GM21576 (cell line): ENCODE data around the gene OAS1.
"Not testable (repeated sequence)": the region's sequence is repeated elsewhere in the genome, so short reads cannot be mapped to it uniquely, and the experiment has no call there.

Experiments
- ATAC-seq: cut with Tn5 transposase; IDR thresholded peaks from one replicate; pipeline ENCODE4 v1.9.1; 2021; ENCODE audit warnings: mild to moderate bottlenecking, moderate library complexity; ENCODE audit not compliant: unreplicated experiment

Gene OAS1

GRCh38 chr12:112898380-112898779 is 8.4 kb upstream of the OAS1 start:
- no peak for ATAC-seq

DNA sequence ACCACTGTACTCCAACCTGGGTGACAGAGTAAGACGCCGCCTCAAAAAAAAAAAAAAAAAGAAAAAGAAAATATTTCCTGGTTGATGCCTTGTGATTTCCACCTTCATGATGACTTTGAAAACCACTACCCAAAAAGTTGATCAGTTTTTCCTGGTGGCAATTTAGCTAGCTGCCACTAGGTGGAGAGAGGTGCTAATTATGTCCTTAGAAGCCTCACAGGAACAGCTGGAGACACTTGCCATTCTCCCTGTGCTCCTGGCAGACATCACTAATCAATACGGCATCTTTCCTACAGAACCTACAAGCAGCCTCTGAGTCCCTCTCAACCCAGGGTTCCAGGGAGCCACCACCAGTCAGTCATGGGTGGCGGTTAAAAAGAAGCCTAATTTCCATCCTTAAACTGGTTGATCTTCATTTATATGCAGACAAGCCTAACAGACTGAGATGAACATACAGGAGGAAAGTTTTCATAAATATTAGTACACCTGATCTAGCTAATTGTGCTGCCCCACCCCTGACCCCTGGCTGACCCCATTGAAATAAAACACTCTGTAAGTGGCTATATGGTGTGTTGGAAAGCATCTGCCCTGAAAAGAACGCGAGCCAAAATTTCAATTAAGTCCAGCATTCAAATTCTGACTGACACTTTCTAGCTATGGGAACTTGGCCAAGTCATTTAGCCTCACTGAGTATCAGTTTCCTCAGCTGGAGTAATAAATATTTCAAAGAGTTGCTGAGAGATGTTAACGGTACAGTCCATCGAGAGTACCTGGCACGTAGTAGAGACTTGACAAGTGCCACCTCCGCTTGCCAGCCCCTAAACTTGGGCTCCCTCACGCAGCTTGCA is 6.2 kb upstream of the OAS1 start:
- ATAC-seq, result no peak

DNA sequence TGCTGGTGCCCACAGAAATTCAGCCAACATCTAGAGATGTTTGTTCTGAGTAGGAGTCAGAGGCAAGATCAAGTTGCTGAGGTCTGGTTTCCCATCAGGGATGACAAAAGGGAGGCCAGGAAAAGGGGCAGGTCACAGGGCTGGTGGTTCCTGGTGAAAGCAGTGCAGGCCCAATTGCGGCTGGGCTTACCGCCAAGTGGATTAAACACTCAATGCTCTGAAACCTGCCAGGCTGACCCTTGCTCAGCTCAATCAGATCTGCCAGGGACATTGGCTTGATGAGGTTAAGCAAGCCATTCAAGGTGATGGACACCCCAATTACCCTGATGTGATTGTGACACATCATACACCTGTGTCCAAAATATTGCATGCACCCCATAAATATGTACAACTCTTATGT is 5.5 kb upstream of the OAS1 start:
- ATAC-seq, result no peak

DNA sequence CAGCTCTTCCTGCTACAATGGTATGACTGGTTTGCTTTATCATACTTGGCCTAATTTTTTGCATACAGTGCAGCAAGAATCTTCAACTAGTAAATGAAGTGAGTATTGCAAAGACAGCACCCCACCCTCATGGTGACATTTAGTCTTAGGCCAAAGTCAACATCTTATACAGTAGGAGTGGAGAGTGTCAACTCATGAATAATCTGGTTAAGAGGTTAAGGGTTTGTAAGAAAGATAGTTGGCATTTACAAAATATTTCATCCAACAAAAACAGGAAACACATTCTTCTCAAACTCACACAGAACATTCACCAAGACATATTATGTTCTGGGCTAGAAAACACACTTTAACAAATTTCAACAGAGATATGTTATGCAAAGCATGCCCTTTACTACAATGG is 2.2 kb upstream of the OAS1 start:
- no peak for ATAC-seq

GRCh38 chr12:112905451-112906089 is 1.2 kb upstream of the OAS1 start:
- no peak for ATAC-seq

- ATAC-seq, result peak; percentile 64
Observed at GRCh38 chr12:112907415-112908157, 824 bp downstream of the OAS1 start.

- no peak for ATAC-seq
Observed at GRCh38 chr12:112908548-112908947, 1.8 kb downstream of the OAS1 start.

DNA sequence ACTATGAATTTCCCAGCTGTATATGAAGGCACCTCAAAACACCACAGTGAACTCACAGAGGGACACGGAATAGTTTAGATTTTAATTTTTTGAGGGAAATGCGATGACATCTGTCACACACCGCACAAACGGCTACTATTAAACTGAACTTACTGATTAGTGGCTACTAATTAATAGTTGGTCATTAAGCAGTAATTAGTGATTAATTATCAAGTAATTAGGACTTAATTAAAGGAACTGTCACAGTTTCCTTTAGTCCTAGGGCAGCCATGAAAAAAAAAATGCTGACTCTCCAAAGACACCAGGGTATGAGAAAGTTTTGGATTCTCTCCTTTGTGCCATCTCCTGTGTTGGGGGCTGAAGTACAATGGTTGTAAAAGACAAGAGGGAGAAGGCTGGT is 2.9 kb downstream of the OAS1 start:
- no peak for ATAC-seq

GRCh38 chr12:112913038-112913688 is 6.4 kb downstream of the OAS1 start:
- ATAC-seq, result no peak

DNA sequence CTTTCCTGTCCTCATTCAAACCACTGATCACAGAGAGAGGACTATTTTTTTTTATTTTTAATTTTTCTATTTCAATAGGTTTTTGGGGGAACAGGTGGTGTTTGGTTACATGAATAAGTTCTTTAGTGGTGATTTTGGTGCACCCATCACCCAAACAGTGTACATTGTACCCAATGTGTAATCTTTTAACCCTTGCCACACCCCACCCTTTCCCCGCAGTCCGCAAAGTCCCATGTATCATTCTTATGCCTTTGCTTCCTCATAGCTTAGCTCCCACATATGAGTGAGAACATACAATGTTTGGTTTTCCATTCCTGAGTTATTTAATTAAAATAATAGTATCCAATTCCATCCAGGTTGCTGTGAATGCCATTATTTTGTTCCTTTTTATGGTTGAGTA is 7.1 kb downstream of the OAS1 start:
- not testable (repeated sequence) for ATAC-seq

GRCh38 chr12:112916270-112916669 is 9.5 kb downstream of the OAS1 start:
- ATAC-seq, result no peak

- no peak for ATAC-seq
Observed at GRCh38 chr12:112919121-112919520, 12.4 kb downstream of the OAS1 start.

GRCh38 chr12:112924986-112925385 is 18.2 kb downstream of the OAS1 start:
- peak; percentile 50 for ATAC-seq

DNA sequence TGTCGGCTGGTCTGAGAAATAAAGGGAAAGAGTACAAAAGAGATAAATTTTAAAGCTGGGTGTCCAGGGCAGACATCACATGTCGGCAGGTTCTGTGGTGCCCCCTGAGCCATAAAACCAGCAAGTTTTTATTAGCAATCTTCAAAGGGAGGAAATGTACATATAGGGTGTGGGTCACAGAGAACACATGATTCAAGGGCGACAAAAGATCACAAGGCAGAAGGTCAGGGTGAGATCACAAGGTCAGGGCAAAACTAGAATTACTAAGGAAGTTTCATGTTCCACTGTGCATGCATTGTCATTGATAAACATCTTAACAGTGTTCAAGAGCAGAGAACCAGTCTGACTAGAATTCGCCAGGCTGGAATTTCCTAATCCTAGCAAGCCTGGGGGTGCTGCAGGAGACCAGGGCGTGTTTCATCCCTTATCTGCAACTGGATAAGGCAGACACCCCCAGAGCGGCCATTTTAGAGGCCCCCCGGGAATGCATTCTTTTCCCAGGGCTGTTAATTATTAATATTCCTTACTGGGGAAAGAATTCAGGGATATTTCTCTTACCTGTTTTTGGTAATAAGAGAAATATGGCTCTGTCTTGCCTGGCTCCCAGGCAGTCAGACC is 19.8 kb downstream of the OAS1 start:
- not testable (repeated sequence) for ATAC-seq

DNA sequence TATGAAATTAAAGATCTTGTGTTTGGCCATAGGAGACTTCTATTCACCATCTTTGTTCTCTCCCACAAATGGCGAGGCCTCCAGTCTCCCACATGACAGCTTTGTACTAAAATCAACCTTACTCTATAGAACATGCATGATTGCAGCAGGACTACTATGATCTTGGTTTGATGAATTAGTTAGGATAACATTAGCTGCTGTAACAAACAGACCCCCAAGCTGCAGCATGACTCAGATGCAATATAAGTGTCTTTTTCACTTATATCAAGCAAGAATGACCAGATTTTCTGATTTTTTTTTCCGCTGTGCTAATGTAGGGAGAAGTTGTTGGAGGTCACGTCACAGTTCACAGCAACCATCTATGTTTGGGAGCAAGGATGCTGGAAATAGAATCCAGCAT is 20.7 kb downstream of the OAS1 start:
- no peak for ATAC-seq

- no peak for ATAC-seq
Observed at GRCh38 chr12:112927925-112928324, 21.2 kb downstream of the OAS1 start.

- ATAC-seq, result no peak
Observed at GRCh38 chr12:112928978-112929377, 22.2 kb downstream of the OAS1 start.

- no peak for ATAC-seq
Observed at GRCh38 chr12:112929715-112930114, 23.0 kb downstream of the OAS1 start.

GRCh38 chr12:112930350-112930749 is 23.6 kb downstream of the OAS1 start:
- ATAC-seq, result no peak

GRCh38 chr12:112932485-112933128 is 25.8 kb downstream of the OAS1 start:
- no peak for ATAC-seq
